Measurements from ENCODE around the gene ARGLU1. TPM values are rescaled to one million over a fixed set of nuclear protein-coding genes. Genes with fewer than 3 reads are reported as not detected.

ARGLU1 gene
- total and polyA plus RNA-seq, 12 donors = 19.1 to 130 (median 58.3) TPM

DNA sequence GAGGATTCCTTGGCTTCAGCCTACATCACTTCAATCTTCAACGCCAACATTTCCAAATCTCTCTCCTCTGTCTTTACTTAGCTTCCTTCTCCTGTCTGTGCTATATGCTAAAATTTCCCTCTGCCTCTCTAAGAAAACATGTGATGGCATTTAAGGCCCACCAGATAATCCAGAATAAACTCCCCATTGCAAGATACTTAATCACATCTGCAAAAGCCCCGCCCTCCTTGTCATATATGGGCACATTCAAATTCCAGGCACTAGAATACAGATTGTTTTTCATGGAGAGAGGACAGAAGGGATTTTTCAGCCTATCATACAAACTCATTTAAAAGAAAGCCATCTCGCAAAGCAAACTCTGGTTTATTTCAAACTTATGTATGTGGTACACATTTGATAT, 16.2 kb downstream of the ARGLU1 start:
- Histone ChIP-seq H3K27ac (no peak overlapping the region), H3K9me3 (replicated peaks in 1 of 3) (no peaks in the 10 kb centered on the region), H3K36me3 (replicated peaks in 1 of 2) (peaks cover 0 to 35% of the 10 kb centered on the region in 2 donors), H3K4me1 (replicated peaks in 1 of 2) (peaks cover 0 to 20% of the 10 kb centered on the region in 2 donors), H3K27me3 (no peaks in the 10 kb centered on the region), H3K4me3 (no peak overlapping the region)
- DNase-seq = no peak
- 92 to 96% (median 94%) methylated on average over 3 of the region's 3 CpGs for WGBS, 4 donors
- TF ChIP-seq POLR2A (IDR thresholded peaks at IDR 0.05) (no peak), CTCF (IDR thresholded peaks at IDR 0.05) (no peak)
- intact Hi-C loops (cut with DNase I) = no loop called here

- WGBS, 4 donors = 96 to 100% (median 100%) methylated on average over 1 of the region's 1 CpG
- no peak for DNase-seq
- Histone ChIP-seq H3K4me3 (no peak overlapping the region), H3K27ac (no peak overlapping the region), H3K4me1 (replicated peaks in 1 of 2) (peaks cover 0 to 20% of the 10 kb centered on the region in 2 donors), H3K36me3 (replicated peaks in 1 of 2) (peaks cover 0 to 31% of the 10 kb centered on the region in 2 donors), H3K27me3 (no peaks in the 10 kb centered on the region), H3K9me3 (replicated peaks in 1 of 3) (no peaks in the 10 kb centered on the region)
- intact Hi-C loops (cut with DNase I) = no loop called here
- TF ChIP-seq CTCF (IDR thresholded peaks at IDR 0.05) = no peak
- no peak for TF ChIP-seq POLR2A (IDR thresholded peaks at IDR 0.05)
These were observed 16.6 kb downstream of the ARGLU1 start for GRCh38 chr13:106551350-106551749.

GRCh38 chr13:106550570-106551135, 17.3 kb downstream of the ARGLU1 start:
- Histone ChIP-seq H3K27me3 (no peaks in the 10 kb centered on the region), H3K9me3 (replicated peaks in 1 of 3) (no peaks in the 10 kb centered on the region), H3K27ac (no peak overlapping the region), H3K4me3 (no peak overlapping the region), H3K4me1 (replicated peaks in 1 of 2) (peaks cover 0 to 20% of the 10 kb centered on the region in 2 donors), H3K36me3 (replicated peaks in 1 of 2) (peaks cover 0 to 24% of the 10 kb centered on the region in 2 donors)
- no peak for DNase-seq
- intact Hi-C loops (cut with DNase I) = no loop called here
- WGBS, 4 donors = 83 to 89% (median 89%) methylated on average over 4 of the region's 4 CpGs
- no peak for TF ChIP-seq CTCF (IDR thresholded peaks at IDR 0.05)
- TF ChIP-seq POLR2A (IDR thresholded peaks at IDR 0.05) = no peak

- TF ChIP-seq CTCF (IDR thresholded peaks at IDR 0.05) (no peak), POLR2A (IDR thresholded peaks at IDR 0.05) (no peak)
- Histone ChIP-seq H3K27ac (no peak overlapping the region), H3K36me3 (replicated peaks in 1 of 2) (peaks cover 0 to 15% of the 10 kb centered on the region in 2 donors), H3K4me1 (replicated peaks in 1 of 2) (peaks cover 0 to 20% of the 10 kb centered on the region in 2 donors), H3K27me3 (no peaks in the 10 kb centered on the region), H3K4me3 (no peak overlapping the region), H3K9me3 (replicated peaks in 1 of 3) (no peaks in the 10 kb centered on the region)
- no peak for DNase-seq
- intact Hi-C loops (cut with DNase I) = no loop called here
- WGBS, 4 donors = 90 to 97% (median 94%) methylated on average over 3 of the region's 3 CpGs
These were observed 19.8 kb downstream of the ARGLU1 start for GRCh38 chr13:106548064-106548696.

Measured in adrenal gland (tissue), 12 donors.